Stimulated activated CD4-positive, alpha-beta T cell treated with anti-CD3 and anti-CD28 coated beads, Interleukin-1b, Interleukin-23, amount 100 ng/mL, for 1 hour (primary cell): ENCODE results near the gene TSPO.

ENCODE experiments used
- DNase-seq, 2 donors: peaks; one replicate each; pipeline ENCODE4 v3.0.0-alpha.2; 2020; ENCODE audit warnings: low read depth in 2 of 2

The TSPO gene

DNA sequence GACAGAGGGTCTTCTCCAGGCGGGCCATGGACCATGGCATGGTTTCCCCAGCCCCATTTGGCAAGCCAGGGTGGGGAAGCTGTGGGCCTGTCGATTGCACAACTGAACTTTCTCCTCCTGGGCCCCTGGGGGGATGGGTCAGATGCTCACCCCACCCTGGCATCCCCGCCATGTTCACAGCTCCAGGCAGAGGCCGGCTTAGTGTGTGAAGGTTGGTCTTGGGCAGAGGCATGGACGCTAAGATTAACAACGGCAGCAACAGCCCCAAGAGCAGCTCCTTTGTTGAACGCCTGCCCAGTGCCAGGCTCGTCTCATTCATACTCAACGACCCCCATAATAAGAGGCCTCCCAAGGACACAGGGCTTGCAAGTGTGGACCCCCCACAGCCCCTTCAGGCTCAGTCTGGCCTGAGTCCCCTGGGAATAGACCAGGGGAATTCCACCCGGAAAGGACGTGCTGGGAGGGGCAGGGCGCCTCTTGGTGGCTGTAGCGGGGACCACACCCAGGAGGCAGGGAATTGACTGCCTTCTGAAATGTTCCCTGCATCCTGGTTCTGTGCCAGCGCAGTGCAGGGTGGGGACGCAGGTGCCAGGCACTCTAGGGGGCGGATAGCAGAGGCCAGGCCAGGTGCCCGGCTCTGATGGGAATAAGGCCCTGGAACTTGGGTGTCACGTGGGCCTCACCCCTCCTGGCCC is 8.3 kb downstream of the TSPO start:
- no peak for DNase-seq

DNA sequence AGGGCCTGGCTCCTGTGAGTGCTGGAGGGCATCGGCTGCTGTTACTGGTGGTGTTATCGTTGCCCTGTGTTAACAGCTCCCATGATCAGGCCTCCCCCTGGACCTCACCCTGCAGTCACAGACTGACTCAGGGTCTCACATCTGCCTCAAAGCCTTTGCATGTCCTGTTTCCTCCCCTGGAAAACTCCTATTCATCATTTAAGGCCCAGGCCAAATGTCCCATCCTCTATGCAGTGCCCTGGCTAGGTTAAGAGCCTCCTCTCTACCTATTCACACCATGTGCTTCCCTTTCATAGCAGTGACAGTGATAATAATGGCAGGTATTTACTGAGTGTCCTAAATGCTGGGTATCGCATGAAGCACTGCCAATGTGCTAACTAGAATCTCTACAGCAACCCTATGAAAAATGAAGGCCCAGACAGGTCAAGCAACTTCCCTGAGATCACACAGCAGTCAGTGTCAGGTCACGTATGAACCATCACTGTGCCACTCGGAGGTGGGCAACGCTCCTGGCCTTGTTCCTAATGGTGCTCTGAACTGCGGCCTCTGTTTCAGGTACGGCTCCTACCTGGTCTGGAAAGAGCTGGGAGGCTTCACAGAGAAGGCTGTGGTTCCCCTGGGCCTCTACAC is 9.3 kb downstream of the TSPO start:
- DNase-seq = no peak

DNA sequence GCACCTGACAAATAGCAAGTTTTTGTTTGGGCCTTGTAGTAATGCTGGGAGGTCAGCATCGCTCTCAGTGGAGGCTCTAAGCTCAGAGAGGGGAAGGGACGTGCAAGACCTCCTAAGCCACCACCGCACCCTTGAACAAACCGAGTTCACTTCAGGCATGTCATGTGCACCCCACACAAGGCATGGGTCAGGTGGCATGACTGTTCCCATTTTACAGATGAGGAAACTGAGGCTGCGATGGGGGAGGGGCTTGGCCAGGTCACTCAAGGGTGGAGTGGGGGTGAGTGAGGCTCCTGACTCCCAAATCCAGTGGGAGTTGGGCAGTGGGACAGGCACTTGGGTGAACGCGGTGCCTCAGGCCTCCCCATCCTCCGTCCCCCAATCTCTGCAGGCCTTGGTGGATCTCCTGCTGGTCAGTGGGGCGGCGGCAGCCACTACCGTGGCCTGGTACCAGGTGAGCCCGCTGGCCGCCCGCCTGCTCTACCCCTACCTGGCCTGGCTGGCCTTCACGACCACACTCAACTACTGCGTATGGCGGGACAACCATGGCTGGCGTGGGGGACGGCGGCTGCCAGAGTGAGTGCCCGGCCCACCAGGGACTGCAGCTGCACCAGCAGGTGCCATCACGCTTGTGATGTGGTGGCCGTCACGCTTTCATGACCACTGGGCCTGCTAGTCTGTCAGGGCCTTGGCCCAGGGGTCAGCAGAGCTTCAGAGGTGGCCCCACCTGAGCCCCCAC is 11.2 kb downstream of the TSPO start:
- no peak for DNase-seq

DNA sequence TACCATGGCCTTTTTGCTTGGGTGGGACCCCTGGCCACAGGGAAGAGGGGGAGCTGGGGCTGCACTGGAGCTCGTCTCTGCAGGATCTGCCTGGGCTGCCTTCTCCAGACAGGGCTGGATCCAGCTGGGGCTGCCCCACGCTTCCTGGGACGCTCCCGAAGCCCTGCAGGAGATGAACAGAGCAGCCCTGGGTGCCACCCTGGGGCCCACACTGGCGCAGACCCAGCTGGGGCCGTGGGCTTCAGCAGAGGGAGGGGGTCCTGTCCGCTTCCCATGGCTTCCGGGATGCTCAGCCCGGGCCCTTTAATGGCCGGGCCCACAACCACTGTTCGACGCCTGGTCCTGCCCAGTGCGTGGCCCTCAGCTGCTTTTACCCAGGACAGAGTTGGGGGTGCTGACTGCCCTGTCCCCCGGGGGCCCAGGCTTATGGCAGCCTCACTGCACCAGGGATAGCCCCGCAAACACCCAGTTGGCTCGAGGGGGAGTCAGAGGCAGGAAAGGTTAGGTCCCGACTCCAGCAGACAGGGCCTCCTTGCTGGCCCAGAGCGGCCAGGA is 12.0 kb downstream of the TSPO start:
- no peak for DNase-seq

DNA sequence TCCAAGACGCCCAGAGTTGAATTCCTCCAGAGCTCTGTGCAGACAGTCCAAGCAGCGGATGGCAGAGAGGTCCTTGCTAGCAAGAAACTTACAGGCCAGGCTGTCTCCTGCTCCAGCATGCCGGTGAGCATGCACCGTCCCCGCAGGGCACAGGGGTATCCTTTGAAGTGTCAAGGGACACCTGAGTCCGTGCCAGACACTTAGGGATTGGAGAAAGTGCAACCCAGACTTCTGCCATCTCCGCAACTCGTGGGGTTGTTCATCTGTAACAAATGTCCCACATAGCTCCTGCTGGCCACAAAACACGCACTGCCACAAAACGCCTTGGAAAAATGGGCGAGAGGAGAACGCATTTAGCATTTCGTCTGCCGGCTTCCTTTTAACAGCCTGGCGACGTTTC is 13.3 kb downstream of the TSPO start:
- no peak for DNase-seq

DNA sequence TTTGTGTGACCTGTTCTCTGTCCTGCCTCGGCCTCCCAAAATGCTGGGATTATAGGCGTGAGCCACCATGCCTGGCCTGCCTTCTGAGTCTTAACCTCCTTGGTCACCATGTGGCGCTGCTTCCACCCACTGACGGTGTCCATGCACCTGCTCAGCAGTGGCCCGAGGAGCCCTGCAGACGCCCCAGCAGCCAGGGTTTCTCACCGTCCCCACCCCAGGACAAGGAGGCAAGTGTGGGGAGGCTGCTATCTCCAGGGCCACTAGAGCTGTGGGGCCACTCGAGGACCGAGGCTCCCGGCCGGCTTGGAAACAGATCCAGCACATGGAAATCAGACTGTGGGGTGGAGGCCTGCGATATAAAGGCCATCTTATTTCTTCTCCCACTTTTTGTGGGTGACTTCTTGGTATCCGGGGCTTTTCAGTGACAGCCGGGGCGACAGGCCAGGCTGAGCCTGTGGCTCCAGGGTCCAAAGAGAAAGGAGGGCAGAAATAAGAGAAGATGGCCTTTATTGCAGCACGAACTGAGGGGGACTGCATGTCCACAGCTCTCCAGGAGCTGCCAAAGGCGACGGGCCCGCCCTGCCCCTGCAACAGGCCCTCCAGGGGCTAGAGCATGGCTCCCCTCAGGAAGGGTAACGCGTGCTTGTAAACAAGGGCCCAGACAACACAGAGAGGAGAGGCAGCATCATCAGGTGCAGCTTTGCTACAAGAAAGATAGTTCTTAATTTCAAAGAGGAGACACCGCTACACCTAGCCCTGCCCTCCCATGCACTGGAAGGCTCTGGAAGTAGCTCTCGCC is 15.0 kb downstream of the TSPO start:
- DNase-seq = no peak

DNA sequence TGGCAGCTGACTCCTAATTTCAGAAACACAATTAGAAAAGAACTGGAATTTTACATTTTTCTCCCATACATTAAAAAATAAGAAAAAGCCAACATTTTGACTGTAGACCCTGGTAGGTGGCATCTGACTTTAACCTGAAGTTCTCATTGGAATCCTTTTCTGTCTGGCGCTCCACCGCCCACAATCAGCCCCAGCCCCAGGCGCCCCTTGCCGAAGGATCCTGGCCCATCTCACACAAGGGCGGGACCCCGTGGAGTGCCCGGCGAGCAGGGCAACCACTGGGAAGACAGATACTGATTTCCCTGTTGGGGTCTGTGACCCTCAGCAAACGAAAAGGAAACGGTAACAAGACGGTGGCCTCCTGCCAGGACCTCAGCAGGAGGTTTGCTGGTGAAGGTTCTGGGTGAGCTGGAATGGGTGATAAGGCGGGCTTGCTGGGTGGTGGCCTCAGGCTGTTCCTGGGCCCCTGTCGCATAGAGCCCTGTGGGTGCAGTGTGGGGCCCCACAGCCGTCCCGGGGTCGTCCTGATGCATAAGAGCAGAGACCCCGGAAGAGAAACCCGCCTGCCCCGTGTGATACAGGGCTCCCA is 15.7 kb downstream of the TSPO start:
- DNase-seq = no peak

DNA sequence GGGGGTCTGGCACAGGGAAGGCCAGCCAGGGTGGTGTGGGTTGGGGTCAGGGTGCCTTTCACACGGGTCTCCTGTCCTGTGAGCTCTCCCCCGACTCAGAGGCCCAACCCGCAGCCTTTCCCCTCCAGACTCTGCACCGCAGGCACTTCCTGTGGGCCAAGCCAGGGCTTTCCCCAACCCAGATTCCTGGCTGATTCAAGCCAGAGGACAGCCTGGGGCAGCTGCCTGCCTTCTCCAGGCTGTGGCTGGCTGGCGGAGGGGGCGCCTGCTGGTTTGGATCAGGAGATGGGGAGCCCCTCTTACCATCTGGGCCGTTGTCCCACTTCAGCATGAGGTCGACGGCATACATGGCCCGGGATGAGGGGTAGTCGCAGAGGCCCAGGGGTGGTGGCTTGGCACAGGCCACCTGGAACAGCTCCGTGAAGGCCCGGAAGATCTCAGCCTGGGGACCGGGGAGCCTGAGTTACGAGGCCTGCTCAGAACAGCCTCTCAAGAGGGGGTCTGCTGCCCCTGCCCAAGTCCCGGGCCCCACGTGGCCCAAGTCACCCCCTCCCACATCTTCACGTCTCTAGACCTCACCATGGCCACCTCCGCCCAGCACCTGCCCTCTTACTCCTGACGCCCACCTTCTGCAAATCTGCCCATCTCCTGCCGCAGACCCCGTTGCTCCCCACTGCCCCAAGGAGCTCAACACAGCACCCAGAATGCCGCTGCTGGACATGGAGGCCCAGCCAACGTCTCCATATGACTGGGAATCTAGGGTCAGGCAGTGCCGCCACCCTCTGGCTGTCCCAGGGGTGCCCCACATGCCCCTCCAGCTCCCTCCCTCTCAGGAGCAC is 17.3 kb downstream of the TSPO start:
- DNase-seq = no peak

DNA sequence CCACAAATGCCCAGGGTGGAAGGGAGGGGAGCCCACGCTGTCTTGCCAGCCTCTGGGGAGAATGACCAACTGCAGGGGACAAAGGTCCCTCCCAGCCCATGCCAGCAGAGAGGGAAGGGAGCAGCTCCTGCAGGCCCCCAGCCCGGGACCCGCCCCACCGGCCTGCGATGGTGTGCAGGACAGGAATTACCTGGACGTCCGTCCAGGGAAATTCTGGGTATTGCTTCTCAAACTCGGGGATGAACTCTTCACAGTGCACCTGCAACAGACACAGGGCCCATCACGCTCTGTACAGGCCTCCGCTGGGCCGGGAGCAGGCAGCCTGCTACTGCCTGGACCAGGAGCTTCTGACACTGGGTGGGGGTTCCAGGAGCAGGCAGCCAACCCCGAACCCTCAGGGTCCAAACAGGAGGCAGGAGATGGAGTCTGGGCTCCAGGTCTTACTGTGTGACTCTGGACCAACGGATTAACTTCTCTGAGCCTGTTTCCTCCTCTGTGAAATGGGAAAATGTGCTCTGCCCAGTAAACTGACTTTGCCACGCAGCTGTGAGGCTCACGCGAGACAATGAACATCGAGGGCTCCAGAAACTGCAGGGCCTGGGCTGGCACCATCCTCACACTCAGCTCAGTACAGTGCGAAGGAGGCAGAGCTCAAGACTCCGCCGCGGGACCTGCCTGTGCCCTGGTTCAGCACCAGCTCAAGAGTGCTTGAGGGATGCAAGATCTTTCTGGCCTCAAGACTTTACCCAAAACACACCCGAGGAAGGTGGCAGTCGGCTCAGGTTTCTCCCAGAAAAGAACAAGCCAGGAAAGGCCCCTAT is 18.2 kb downstream of the TSPO start:
- DNase-seq = no peak

DNA sequence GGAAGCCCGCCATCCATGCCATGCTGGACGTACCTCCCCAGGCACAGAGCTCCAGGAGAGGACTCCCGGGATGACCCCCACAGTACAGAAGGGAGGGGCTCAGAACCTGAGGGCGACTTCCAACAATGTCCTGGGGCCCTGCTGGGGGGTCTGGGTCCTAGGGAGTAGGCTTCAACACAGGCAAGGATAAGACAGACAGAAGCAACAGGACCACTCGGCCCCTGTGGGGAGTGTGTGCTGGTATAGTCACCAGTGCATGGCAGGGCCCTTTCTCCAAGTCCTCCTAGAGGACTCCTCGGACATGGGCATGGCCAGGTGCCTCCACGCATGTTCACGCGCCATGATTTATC is 18.7 kb downstream of the TSPO start:
- DNase-seq = no peak

DNA sequence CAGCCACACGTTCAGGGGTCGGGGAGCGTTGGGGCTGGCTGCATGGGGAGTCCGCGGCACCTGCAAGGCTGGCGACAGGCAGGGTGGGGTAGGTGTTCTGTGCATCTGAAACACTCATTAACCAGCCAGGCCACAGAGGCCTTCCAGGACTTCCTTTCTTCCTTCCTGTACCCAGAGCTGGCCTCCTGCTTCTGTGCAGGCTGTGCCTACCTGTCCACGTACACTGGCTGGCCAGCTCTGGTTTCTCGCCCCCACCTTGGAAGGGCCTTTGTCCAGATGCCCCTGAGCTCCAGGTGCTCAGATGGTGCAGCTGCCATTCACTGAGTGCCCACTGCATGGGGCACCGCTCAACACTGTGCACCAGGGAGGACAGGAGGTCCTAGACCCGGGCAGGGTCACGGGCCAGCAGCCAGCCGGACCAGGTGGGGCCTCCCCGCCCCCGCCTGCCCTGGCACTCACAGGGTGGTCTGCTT is 19.7 kb downstream of the TSPO start:
- no peak for DNase-seq

DNA sequence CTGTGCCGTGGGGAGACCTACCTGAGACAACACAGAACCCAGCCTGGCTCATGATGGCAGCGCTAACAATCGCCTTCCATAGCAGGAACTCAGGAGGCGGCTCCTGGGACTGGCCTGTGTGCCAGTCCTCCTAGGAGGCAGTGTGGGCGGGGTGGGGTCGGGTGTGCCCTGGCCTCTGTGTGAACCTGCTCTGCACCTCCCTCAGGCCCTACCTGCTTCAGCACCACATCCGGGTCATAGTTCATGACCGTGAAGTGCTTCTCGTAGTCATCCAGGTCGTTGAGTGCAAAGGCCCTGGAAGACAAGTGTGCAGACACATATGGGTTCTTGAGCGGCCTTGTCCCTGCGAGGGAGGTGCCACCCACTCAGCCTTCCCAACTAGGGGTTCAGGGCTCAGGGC is 20.2 kb downstream of the TSPO start:
- DNase-seq = no peak

DNA sequence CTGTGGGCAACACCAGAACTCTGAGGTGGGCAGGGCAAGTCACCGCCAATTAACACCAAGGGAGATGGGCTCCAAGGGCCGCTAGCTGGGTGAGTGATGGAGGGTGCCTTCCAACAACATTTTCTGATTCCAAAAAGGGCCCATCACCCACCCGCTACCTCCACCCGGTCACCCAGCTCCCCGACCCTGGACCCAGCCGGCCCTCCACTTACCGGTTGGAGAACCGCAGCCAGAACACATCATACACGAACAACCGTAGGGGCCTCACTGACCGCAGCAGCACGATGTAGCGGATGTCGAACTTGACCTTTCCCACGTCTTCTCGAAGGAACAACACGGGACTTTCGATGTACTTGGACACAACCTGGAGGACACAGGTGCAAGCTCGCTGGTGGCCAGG is 20.8 kb downstream of the TSPO start:
- DNase-seq = no peak

DNA sequence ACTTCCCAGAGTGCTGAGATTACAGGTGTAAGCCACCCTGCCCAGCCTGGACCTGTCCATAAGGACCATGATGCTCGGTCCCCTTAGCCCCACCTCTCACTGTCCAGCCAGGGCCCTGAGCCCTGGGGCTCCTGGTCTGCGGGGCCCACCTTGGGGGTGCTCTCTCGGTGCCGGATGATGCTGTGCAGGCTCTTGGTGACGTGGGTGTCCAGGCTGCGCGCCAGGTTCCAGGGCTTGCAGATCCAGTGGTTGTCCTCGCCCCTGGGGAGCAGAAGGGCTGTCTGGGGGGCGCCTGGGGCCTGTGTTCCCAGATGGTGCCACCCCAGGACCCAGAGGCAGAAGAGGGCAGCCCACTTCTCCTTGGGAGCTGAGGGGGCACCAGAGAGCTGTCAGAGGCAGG is 22.2 kb downstream of the TSPO start:
- no peak for DNase-seq

DNA sequence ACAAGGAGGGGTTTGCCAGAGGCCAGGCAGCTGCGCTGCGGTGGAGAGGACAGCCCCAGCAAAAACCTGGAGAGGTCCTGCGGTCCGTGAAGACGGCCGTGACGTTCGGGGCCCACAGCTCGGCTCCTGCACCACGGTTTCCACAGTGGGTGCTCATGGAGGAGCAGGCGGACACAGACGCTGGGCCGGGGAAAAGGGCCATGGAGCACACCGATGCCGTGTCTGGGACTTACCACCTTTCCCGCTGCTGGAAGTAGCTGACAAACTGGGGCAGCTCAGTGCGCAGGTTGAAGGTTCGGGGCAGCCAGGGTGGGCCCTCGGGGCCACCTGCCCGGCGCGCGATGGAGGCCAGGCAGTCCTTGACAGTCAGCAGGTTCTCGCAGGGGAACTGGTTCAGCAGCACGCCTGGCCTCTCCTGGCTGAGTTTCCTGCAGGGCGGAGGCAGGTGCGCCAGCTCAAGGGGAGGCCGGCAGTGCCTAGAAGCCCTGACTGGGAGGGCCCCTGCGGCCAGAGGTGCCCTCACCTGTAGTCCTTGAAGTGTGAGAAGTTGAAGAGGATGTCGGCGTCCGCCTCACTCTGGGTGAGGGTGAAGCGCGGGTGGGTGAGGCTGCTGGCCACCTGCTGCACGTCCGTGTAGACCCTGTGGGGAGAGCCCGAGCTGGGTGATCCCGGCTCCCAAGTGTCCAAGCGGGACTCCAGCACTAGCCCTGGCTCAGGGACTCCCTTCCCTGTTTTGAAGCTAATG is 22.8 kb downstream of the TSPO start:
- DNase-seq = no peak

DNA sequence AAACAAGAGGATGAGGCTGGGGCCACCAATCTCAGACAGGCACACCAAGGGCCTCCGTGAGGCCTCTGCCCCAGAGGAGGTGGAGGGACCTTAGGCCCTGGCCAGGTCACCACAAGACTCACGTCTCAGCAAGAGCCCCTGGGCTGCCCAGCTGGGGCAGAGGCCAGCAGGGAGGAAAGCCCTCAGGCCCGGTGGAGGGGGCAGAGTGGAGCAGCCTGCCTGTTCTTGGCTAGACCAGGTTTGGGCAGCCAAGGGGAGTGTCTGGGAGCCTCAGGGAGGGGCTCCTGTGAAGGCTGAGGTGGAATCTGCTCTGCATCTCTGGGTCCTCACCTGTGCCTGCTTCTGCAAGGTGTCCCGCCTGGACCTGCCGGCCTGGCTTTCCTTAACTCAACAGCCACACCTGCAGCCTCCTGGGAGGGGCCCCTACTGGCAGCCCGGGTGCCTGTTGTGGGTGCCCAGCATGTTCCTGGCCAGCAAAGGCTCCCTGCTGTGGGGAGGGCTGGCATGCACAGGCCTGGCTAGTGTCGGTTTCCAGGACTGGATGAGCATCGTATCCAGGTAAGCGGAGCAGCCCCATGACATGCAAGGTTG is 23.7 kb downstream of the TSPO start:
- no peak for DNase-seq

DNA sequence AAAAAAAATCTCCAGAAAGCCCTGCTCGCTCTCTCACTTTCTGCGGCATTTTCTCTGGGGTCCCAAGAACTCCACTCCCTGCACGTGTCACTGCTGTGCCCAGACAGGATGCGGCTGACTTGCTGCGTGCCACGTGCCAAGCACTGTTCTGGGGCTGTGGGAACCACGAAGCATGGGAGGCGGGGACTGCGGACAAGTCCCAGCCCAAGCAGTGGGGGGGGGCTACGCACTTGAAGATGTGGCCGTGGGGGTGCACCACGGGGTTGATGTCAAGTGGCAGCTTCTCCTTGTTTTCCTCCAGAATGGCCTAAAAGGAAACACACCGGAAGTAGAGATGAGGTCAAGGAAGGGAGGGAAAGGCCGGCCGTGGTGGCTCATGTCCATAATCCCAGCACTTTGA is 24.7 kb downstream of the TSPO start:
- DNase-seq = no peak

DNA sequence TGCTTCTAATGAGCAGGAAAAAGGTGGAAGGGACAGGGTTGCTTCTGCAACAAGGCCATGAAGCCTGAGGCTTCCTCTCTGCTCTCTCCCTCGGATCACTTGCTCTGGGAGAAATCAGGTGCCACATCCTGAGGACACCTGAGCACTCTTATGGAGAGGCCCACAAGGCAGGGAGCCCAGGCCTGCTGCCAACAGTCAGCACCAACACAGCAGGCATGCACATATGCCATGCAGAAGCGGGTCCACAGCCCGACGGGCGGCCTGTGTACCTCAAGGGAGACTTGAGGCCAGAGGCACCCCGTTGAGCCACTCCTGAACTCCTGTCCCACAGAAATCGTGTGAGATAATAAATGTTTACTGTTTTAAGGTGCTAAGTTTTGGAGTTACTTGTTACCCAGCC is 26.1 kb downstream of the TSPO start:
- DNase-seq = no peak
